Naive thymus-derived CD4-positive, alpha-beta T cell (primary cell): Measurements from ENCODE around the gene SMIM41. TPM values are rescaled to one million over a fixed set of nuclear protein-coding genes. Genes with fewer than 3 reads are reported as not detected.
A peak's percentile ranks its signal among the peaks of the same experiment; 100 is the strongest.

Source experiments
- ATAC-seq: fragments of 150-1000 bp; cut with Tn5 transposase; 2 replicates; pipeline ENCODE4 v1.10.0; 2021; ENCODE audit warnings: mild to moderate bottlenecking, moderate library complexity
- CTCF ChIA-PET: fragments of 350-600 bp; sonication (Branson Sonifier 250); formaldehyde crosslinking; loops from one replicate; lab custom pipeline; 2021; ENCODE audit warnings: antibody characterized with exemption; lab: Charles Lee
- POLR2A ChIA-PET: fragments of 350-600 bp; sonication (Branson Sonifier 250); formaldehyde crosslinking; loops from one replicate; lab custom pipeline; 2021; ENCODE audit warnings: antibody characterized with exemption, inconsistent platforms; lab: Charles Lee
- DNase-seq, 9 donors: peaks; one replicate each; pipeline versions ENCODE4 v3.0.0 to v3.0.0-alpha.2; 2020 to 2022; ENCODE audit warnings: mixed read lengths in 1 of 9
- H3K27ac ChIP-seq: one replicate; pipeline ENCODE4 v1.7.0; 2013; ENCODE audit warnings: mild to moderate bottlenecking, low read depth, low read length, moderate library complexity
- H3K27me3 ChIP-seq, 2 donors: one replicate each; pipeline ENCODE4 v1.7.0; 2013; ENCODE audit warnings: low read length in 2 of 2, mild to moderate bottlenecking in 2 of 2, moderate library complexity in 2 of 2; ENCODE audit not compliant: control insufficient read depth in 2 of 2, insufficient read depth in 2 of 2
- H3K36me3 ChIP-seq, 3 experiments: 1 replicate in 2 of 3; 2 replicates in 1 of 3; pipeline ENCODE4 v1.7.0; 2013; ENCODE audit warnings: low read length in 3 of 3, mild to moderate bottlenecking in 3 of 3, moderate library complexity in 1 of 3; ENCODE audit not compliant: insufficient read depth in 3 of 3, control insufficient read depth in 2 of 3
- H3K4me1 ChIP-seq, 2 donors: one replicate each; pipeline ENCODE4 v1.7.0; 2013; ENCODE audit warnings: low read length in 2 of 2, mild to moderate bottlenecking in 2 of 2, moderate library complexity in 1 of 2; ENCODE audit not compliant: control insufficient read depth in 2 of 2, insufficient read depth in 2 of 2
- H3K4me3 ChIP-seq: 2 replicates; pipeline ENCODE4 v1.7.0; 2013; ENCODE audit warnings: mild to moderate bottlenecking, low read length
- H3K9me3 ChIP-seq, 3 experiments: 1 replicate in 2 of 3; 2 replicates in 1 of 3; pipeline ENCODE4 v1.7.0; 2013; ENCODE audit warnings: low read length in 3 of 3; ENCODE audit not compliant: control insufficient read depth in 2 of 3
- H3K27ac Mint-ChIP-seq, 9 donors: one replicate each; pipeline ENCODE4 v1.8.0; 2020 to 2022; ENCODE audit warnings: mixed read lengths in 9 of 9, mild to moderate bottlenecking in 8 of 9, moderate library complexity in 5 of 9, inconsistent platforms in 2 of 9
- H3K27me3 Mint-ChIP-seq, 5 donors: one replicate each; pipeline ENCODE4 v1.8.0; 2021 to 2022; ENCODE audit warnings: mixed read lengths in 5 of 5, mild to moderate bottlenecking in 1 of 5
- H3K36me3 Mint-ChIP-seq, 5 donors: one replicate each; pipeline ENCODE4 v1.8.0; 2020 to 2022; ENCODE audit warnings: mixed read lengths in 5 of 5, mild to moderate bottlenecking in 3 of 5, inconsistent platforms in 1 of 5
- H3K4me1 Mint-ChIP-seq, 7 donors: one replicate each; pipeline ENCODE4 v1.8.0; 2020 to 2022; ENCODE audit warnings: mixed read lengths in 7 of 7, mild to moderate bottlenecking in 3 of 7, inconsistent platforms in 1 of 7
- H3K4me3 Mint-ChIP-seq, 10 donors: one replicate each; pipeline ENCODE4 v1.8.0; 2020 to 2022; ENCODE audit warnings: mild to moderate bottlenecking in 10 of 10, mixed read lengths in 10 of 10, moderate library complexity in 6 of 10, inconsistent platforms in 2 of 10
- H3K9me3 Mint-ChIP-seq, 11 donors: one replicate each; pipeline ENCODE4 v1.8.0; 2020 to 2022; ENCODE audit warnings: mixed read lengths in 11 of 11, mild to moderate bottlenecking in 4 of 11, inconsistent platforms in 1 of 11, moderate library complexity in 1 of 11
- intact Hi-C, 2 donors: fragments of 100-400 bp; cut with micrococcal nuclease; formaldehyde crosslinking; loops; one replicate each; pipeline ENCODE4 v1.15.1; 2023
- polyA plus RNA-seq, 2 donors: library from polyadenylated mRNA; unstranded; fragments of 300-500 nt; fragmentation: Illumina TruSeq; gene quantifications; one replicate each; pipeline ENCODE4 v1.2.3, GENCODE V29; 2021
- total RNA-seq, 6 experiments: library from RNA in 5 of 6; stranded (reverse) in 5 of 6; gene quantifications; 1 replicate in 5 of 6; 2 replicates in 1 of 6; pipeline ENCODE4 v1.2.3 and lab custom pipeline; 2021 to 2026

SMIM41 gene
- total and polyA plus RNA-seq, 7 experiments from 2014 or later, result 0.24 to 0.27 TPM; not detected in 5

DNA sequence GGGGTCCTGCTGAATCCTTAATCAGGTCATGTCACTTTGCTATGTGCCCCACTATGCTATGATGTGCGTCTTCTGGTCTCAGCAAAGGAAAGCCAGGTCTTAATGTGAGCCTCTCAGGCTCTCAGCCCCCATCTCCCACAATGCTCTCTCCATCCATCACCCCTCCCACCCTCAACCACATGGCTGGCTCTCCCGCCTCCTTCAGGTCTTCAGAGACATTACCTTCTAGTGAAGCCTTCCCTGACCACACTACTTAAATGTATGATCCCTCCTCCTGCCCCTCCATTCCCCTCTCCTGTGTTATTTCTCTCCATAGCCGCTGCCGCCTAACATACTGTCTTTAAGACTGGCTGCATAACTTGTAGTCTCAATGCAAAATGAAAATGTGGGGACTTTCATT, 61.8 kb downstream of the SMIM41 start:
- POLR2A ChIA-PET, result no interaction called here
- Mint-ChIP-seq H3K4me1 (peaks cover 0 to 3% (median 0%) of the 10 kb centered on the region in 7 donors), H3K9me3 (no peaks in the 10 kb centered on the region), H3K36me3 (no peaks in the 10 kb centered on the region), H3K27ac (peak overlapping the region in 1 of 9 donors; percentile 57), H3K27me3 (peaks cover 0 to 13% (median 10%) of the 10 kb centered on the region in 5 donors), H3K4me3 (no peak overlapping the region)
- no peaks in the 10 kb centered on the region for H3K4me1 ChIP-seq
- ATAC-seq, result no peak
- CTCF ChIA-PET, result interaction anchor here (1.0 to 2.3 kb wide), 2 partner anchors 14 to 187 kb away, joined by 3 to 15 read pairs; no protein-coding TSS in a partner anchor
- H3K27ac ChIP-seq, result no peak overlapping the region
- no peak overlapping the region for H3K4me3 ChIP-seq
- intact Hi-C loops, result no loop called here
- no peaks in the 10 kb centered on the region for H3K27me3 ChIP-seq
- H3K9me3 ChIP-seq, result no peaks in the 10 kb centered on the region
- H3K36me3 ChIP-seq, result no peaks in the 10 kb centered on the region
- DNase-seq, result no peak

DNA sequence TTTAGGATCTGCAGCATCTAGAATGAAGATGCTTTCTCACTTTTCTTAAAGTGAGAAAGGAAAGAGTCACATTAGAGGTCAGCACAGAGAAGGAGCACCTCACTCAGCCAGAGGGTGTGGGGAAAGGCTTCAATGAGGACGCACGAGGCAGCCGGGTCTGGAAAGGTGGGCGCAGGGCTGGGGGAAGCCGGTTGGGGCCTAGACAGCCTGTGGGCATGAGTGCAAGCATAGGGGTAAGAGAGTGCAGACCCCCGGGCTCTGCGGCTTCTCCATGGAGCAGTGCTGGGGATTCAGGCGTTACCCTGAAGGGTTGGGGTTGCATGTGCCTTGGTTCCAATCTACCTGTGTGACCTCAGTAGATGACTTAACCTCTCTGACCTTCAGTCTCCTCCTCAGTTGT, 62.4 kb downstream of the SMIM41 start:
- CTCF ChIA-PET, result no interaction called here
- no peaks in the 10 kb centered on the region for H3K36me3 Mint-ChIP-seq
- ATAC-seq (no peak), DNase-seq (no peak)
- H3K36me3 ChIP-seq, result no peaks in the 10 kb centered on the region
- peaks cover 0 to 3% (median 0%) of the 10 kb centered on the region in 7 donors for H3K4me1 Mint-ChIP-seq
- H3K4me1 ChIP-seq, result no peaks in the 10 kb centered on the region
- no peak overlapping the region for H3K27ac Mint-ChIP-seq
- POLR2A ChIA-PET, result no interaction called here
- no peak overlapping the region for H3K4me3 Mint-ChIP-seq
- H3K27ac ChIP-seq, result no peak overlapping the region
- no peaks in the 10 kb centered on the region for H3K9me3 Mint-ChIP-seq
- intact Hi-C loops, result no loop called here
- H3K4me3 ChIP-seq, result no peak overlapping the region
- no peaks in the 10 kb centered on the region for H3K9me3 ChIP-seq
- H3K27me3 ChIP-seq, result no peaks in the 10 kb centered on the region
- H3K27me3 Mint-ChIP-seq, result peaks cover 0 to 10% (median 6%) of the 10 kb centered on the region in 5 donors

DNA sequence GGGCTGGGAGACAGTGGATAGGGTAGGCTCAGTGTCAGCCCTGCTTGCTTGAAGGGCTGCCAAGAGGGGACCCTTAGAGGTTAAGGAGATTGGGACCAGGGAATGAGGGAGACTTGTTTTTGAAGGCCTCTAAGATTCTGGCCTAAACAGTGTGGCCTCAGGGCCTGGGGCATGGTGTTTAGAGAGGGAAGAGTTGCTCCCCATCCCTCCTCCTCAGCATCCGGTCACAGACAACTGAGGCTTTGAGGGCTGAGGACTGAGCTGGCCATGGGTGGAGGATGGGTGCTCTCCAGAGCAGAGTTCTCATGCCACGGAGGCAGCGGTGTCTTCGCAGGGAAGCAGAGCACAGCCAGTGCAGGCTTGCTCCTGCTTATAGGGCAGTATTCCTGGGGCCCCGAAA, 62.9 kb downstream of the SMIM41 start:
- no peak for ATAC-seq
- Mint-ChIP-seq H3K4me3 (no peak overlapping the region), H3K27me3 (peaks cover 0 to 9% (median 6%) of the 10 kb centered on the region in 5 donors), H3K27ac (peak overlapping the region in 1 of 9 donors; percentile 36), H3K9me3 (no peaks in the 10 kb centered on the region), H3K36me3 (no peaks in the 10 kb centered on the region), H3K4me1 (peaks cover 0 to 3% (median 0%) of the 10 kb centered on the region in 7 donors)
- no peaks in the 10 kb centered on the region for H3K9me3 ChIP-seq
- no peak overlapping the region for H3K4me3 ChIP-seq
- intact Hi-C loops, result no loop called here
- H3K27me3 ChIP-seq, result no peaks in the 10 kb centered on the region
- POLR2A ChIA-PET, result interaction anchor here (0.7 kb wide), 1 partner anchor 116 kb away, joined by 3 read pairs; no protein-coding TSS in a partner anchor
- H3K36me3 ChIP-seq, result no peaks in the 10 kb centered on the region
- H3K4me1 ChIP-seq, result no peaks in the 10 kb centered on the region
- CTCF ChIA-PET, result no interaction called here
- no peak overlapping the region for H3K27ac ChIP-seq
- DNase-seq, result no peak

DNA sequence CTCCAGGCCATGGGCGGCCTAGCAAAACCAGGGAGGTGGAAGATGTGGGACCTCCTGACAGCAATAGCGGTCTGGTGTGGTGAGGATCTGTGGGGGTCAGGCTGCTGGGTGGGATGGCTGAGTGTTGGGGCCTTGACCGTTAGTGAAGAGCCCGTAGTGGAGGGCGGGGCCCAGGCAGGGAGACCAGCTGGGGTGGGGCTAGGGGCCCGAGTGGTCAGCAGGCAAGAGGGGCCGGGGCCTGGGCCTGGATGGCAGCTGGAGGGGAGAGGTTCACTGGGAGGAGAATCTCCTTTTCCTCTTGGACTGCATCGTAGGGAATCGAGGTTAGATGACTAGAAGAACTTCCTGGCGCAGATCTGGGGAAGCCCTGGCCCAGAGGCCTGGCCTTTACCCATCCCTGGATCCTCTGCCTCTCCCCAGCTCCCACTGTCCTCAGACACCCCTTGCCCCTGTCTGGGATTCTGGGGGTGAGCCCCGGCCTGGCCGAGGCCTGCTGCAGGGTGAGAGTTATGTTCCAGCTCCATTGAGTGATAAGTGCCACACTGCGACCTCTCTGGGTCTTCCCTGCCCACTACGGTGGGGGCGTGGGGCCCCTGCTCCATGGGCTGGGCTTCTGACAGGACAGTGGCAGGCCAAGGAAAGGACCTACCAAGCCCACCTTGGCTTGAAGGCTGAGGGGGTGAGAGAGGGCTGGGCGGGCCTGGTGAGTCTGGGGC, 65.2 kb downstream of the SMIM41 start:
- Mint-ChIP-seq H3K4me1 (peaks cover 0 to 3% (median 0%) of the 10 kb centered on the region in 7 donors), H3K4me3 (no peak overlapping the region), H3K9me3 (no peaks in the 10 kb centered on the region), H3K27ac (peak overlapping the region in 1 of 9 donors; percentile 13), H3K27me3 (no peaks in the 10 kb centered on the region), H3K36me3 (no peaks in the 10 kb centered on the region)
- no peak overlapping the region for H3K4me3 ChIP-seq
- ChIA-PET POLR2A (no interaction called here), CTCF (no interaction called here)
- intact Hi-C loops, result no loop called here
- H3K27me3 ChIP-seq, result no peaks in the 10 kb centered on the region
- ATAC-seq (no peak), DNase-seq (no peak)
- H3K27ac ChIP-seq, result no peak overlapping the region
- H3K9me3 ChIP-seq, result no peaks in the 10 kb centered on the region
- H3K4me1 ChIP-seq, result no peaks in the 10 kb centered on the region
- no peaks in the 10 kb centered on the region for H3K36me3 ChIP-seq

DNA sequence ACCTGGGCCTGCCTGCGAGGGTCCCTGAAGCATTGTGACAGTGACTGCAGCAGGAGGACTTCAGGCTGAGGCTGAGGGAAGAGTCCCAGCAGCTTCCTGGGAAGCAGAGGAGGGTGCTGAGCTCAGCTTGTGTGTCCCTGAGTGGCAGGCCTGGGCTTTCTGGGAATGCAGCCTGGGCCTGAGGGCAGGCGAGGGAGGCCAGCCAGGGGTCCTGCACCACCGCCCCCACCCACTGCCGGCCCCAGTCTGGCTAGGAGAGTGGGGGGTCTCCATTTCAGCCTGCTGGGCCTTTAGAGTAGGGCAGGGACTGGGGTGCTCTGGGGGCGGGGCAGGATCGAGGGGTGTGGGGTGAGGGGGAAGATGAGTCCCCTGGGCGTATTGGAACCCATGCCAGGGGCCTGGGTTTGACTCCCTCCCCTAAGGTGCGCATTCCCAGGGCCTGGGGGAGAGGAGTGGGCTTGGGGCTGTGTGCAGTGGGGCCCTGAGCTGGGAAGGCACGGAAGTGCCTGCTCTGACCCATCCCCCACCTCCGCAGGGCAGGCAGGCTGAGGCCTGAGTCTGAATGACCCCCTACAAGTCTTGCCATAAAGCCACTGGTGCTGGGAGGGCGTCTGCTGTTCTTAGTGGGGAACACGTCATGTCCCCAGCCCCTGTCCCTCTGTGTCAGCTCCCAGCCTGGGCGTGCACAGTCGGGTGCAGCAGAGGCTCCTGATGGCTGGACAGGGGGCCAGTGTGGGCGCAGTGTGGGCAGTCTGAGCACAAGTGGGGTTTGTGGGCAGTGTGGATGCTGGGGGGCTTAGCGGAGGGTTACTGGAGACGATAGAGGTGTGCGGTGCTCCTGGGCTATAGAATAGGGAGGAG, 66.0 kb downstream of the SMIM41 start:
- Mint-ChIP-seq H3K4me1 (peaks cover 0 to 2% (median 0%) of the 10 kb centered on the region in 7 donors), H3K27ac (peak overlapping the region in 2 of 9 donors; percentile 7 to 65), H3K36me3 (no peaks in the 10 kb centered on the region), H3K4me3 (no peak overlapping the region), H3K27me3 (no peaks in the 10 kb centered on the region), H3K9me3 (no peaks in the 10 kb centered on the region)
- POLR2A ChIA-PET, result interaction anchor here (0.6 kb wide), 1 partner anchor 952 kb away, joined by 3 read pairs; no protein-coding TSS in a partner anchor
- Histone ChIP-seq H3K4me3 (no peak overlapping the region), H3K27me3 (no peaks in the 10 kb centered on the region), H3K27ac (no peak overlapping the region), H3K4me1 (no peaks in the 10 kb centered on the region), H3K9me3 (no peaks in the 10 kb centered on the region), H3K36me3 (no peaks in the 10 kb centered on the region)
- ATAC-seq (no peak), DNase-seq (no peak)
- CTCF ChIA-PET, result no interaction called here
- intact Hi-C loops, result no loop called here

DNA sequence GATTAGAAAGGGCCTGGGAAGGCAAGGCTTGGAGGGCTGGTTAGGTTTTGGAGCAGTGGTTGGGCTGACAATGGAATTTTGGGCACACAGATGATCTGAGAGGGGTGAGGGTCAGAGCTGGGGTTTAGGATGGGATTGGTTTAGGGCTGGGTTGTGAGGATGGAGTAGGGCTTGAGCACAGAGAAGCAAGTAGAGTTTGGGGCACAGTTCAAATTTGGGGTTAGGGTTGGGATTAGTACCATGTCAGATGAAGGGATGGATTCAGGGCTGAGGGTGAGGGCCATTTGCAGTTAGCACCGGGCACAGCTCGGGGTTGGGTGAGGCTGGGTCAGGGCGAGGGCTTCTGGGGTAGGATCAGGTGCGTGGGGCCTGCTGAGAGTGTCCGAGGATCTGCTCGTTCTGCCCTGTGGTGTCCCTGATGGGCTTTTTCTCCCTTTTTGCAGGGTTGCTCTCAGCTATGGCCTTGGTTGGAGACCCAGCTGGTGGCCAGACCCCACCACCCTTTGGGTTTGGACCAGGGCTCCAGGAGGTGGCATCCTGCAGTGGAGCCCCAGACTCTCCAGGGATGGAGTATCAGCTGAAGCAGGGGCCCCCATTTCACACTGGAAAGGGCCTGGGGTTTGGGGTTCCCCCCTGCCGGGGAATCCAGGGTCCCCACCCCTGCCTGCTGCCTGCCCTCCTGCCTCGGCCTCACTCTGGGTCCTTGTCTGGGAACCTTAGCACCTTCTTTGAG, 66.8 kb downstream of the SMIM41 start:
- Mint-ChIP-seq H3K4me1 (peaks cover 0 to 2% (median 0%) of the 10 kb centered on the region in 7 donors), H3K27me3 (peaks cover 0 to under 1% (median 0%) of the 10 kb centered on the region in 5 donors), H3K4me3 (no peak overlapping the region), H3K36me3 (no peaks in the 10 kb centered on the region), H3K27ac (peak overlapping the region in 3 of 9 donors; percentile 7 to 65 (median 26)), H3K9me3 (no peaks in the 10 kb centered on the region)
- CTCF ChIA-PET, result interaction anchor here (0.7 to 1.6 kb wide), 3 partner anchors 11 to 734 kb away, joined by 3 to 5 read pairs (median 3); no protein-coding TSS in a partner anchor
- intact Hi-C loops, result no loop called here
- Histone ChIP-seq H3K36me3 (no peaks in the 10 kb centered on the region), H3K4me1 (no peaks in the 10 kb centered on the region), H3K27ac (no peak overlapping the region), H3K4me3 (no peak overlapping the region), H3K27me3 (no peaks in the 10 kb centered on the region), H3K9me3 (no peaks in the 10 kb centered on the region)
- DNase-seq (no peak), ATAC-seq (no peak)
- POLR2A ChIA-PET, result interaction anchor here (0.6 kb wide), 1 partner anchor 953 kb away, joined by 3 read pairs; no protein-coding TSS in a partner anchor
